ENCODE data around the gene ARL3.

ARL3 gene

DNA sequence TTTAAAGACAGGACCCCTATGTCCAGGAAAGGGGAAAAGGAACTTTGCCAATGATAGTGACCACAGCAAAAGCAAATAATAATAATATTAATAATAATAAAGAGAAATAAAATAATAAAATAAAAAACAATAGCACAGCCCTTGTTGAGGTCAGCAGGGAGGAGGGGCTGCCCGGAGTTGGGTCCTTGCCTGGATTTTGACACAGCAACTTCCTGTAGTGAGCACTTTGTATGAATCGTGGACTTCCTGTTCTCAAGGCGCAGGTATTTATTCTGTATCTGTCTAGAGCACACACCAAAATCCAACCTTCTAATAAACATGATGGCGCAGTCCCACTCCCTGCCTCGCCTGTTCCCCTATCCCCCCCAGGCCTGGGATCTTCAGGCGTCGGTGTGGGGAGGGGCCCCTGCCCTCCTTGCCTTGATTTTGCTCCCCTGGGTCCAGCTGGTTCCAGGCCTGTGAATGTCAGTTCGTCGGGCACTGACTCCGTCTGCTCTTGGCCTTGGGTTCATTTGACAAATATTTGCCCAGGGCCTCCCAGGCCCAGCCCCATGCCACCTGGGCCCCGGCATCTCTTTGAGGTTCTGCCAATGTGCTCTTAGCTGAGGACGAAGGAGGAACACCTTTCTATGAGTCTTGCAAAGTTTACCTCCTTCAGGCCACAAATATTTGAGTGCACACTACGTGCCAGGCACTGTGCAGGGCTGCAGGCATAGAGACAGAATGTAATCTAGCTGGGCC is 56.0 kb downstream of the ARL3 start:
- Histone ChIP-seq H3K9me3 (ENCODE audit: control insufficient read depth, insufficient read depth, low read length) (no peaks in the 10 kb centered on the region), H3K4me1 (ENCODE audit: control insufficient read depth, low read length) (peaks cover 49% of the 10 kb centered on the region), H3K4me3 (ENCODE audit: low read length) (no peak overlapping the region), H3F3A (ENCODE audit: control insufficient read depth, insufficient read depth) (peaks cover 8% of the 10 kb centered on the region), H3K36me3 (ENCODE audit: control insufficient read depth, low read length) (peaks cover 54% of the 10 kb centered on the region), H3K4me2 (ENCODE audit: low read length) (no peak overlapping the region), H3K9me2 (replicated peaks; ENCODE audit: control insufficient read depth, low read length) (no peaks in the 10 kb centered on the region), H3K27me3 (ENCODE audit: control insufficient read depth, low read length) (no peaks in the 10 kb centered on the region), H3K79me2 (ENCODE audit: control insufficient read depth, low read length) (peaks cover 18% of the 10 kb centered on the region), H3K27ac (ENCODE audit: low read depth, low read length) (no peak overlapping the region), H4K20me1 (ENCODE audit: control insufficient read depth, insufficient read depth, low read depth, low read length) (peaks cover 3% of the 10 kb centered on the region)
- TF ChIP-seq EZH2phosphoT487 (IDR thresholded peaks at IDR 0.05; ENCODE audit: borderline replicate concordance, low read length), result no peak
- TF ChIP-seq, protein P1, sequence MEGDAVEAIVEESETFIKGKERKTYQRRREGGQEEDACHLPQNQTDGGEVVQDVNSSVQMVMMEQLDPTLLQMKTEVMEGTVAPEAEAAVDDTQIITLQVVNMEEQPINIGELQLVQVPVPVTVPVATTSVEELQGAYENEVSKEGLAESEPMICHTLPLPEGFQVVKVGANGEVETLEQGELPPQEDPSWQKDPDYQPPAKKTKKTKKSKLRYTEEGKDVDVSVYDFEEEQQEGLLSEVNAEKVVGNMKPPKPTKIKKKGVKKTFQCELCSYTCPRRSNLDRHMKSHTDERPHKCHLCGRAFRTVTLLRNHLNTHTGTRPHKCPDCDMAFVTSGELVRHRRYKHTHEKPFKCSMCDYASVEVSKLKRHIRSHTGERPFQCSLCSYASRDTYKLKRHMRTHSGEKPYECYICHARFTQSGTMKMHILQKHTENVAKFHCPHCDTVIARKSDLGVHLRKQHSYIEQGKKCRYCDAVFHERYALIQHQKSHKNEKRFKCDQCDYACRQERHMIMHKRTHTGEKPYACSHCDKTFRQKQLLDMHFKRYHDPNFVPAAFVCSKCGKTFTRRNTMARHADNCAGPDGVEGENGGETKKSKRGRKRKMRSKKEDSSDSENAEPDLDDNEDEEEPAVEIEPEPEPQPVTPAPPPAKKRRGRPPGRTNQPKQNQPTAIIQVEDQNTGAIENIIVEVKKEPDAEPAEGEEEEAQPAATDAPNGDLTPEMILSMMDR (IDR thresholded peaks at IDR 0.05; ENCODE audit: low read depth, low read length, poor library complexity, severe bottlenecking), result no peak

DNA sequence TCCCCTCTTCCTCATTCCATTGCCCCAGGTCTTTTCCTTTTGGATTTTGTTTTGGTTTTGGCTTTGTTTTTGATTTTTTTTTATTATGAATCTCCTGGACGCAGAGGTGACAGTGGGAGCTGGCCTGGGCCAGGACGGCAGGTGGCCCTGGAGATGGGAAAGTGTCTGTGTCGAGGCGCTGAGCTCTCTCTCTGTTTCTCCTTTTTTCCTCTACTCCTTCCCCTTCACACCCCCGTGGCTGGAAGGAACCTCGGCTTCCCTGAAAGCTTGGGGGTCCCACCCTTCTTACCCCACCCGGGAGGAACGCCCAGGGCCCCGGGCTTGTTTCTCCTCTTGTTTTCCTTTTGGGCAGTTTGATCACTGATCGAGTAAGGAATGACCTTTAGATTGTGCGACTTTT is 56.7 kb downstream of the ARL3 start:
- Histone ChIP-seq H3K36me3 (ENCODE audit: control insufficient read depth, low read length) (peaks cover 61% of the 10 kb centered on the region), H3K27me3 (ENCODE audit: control insufficient read depth, low read length) (no peaks in the 10 kb centered on the region), H3K4me2 (ENCODE audit: low read length) (no peak overlapping the region), H3K4me1 (ENCODE audit: control insufficient read depth, low read length) (peaks cover 57% of the 10 kb centered on the region), H4K20me1 (ENCODE audit: control insufficient read depth, insufficient read depth, low read depth, low read length) (peaks cover 6% of the 10 kb centered on the region), H3K4me3 (ENCODE audit: low read length) (no peak overlapping the region), H3K9me2 (replicated peaks; ENCODE audit: control insufficient read depth, low read length) (no peaks in the 10 kb centered on the region), H3K27ac (ENCODE audit: low read depth, low read length) (no peak overlapping the region), H3K79me2 (ENCODE audit: control insufficient read depth, low read length) (peaks cover 25% of the 10 kb centered on the region), H3F3A (ENCODE audit: control insufficient read depth, insufficient read depth) (peaks cover 15% of the 10 kb centered on the region), H3K9me3 (ENCODE audit: control insufficient read depth, insufficient read depth, low read length) (no peaks in the 10 kb centered on the region)
- TF ChIP-seq EZH2phosphoT487 (IDR thresholded peaks at IDR 0.05; ENCODE audit: borderline replicate concordance, low read length), result no peak
- TF ChIP-seq, protein P1 (IDR thresholded peaks at IDR 0.05; ENCODE audit: low read depth, low read length, poor library complexity, severe bottlenecking), result no peak

DNA sequence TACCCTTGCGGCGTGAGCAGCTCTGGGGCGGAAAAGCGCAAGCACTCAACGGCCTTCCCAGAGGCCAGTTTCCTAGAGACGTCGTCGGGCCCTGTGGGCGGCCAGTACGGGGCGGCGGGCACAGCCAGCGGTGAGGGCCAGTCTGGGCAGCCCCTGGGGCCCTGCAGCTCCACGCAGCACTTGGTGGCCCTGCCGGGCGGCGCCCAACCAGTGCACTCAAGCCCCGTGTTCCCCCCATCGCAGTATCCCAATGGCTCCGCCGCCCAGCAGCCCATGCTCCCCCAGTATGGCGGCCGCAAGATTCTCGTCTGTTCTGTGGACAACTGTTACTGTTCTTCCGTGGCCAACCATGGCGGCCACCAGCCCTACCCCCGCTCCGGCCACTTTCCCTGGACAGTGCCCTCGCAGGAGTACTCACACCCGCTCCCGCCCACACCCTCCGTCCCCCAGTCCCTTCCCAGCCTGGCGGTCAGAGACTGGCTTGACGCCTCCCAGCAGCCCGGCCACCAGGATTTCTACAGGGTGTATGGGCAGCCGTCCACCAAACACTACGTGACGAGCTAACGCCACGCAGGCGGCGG is 57.3 kb downstream of the ARL3 start:
- no peaks in the 10 kb centered on the region for H3K9me2 ChIP-seq (replicated peaks; ENCODE audit: control insufficient read depth, low read length)
- no peaks in the 10 kb centered on the region for H3K9me3 ChIP-seq (ENCODE audit: control insufficient read depth, insufficient read depth, low read length)
- H4K20me1 ChIP-seq (ENCODE audit: control insufficient read depth, insufficient read depth, low read depth, low read length), result peaks cover 9% of the 10 kb centered on the region
- H3K36me3 ChIP-seq (ENCODE audit: control insufficient read depth, low read length), result peaks cover 65% of the 10 kb centered on the region
- H3K4me1 ChIP-seq (ENCODE audit: control insufficient read depth, low read length), result peaks cover 60% of the 10 kb centered on the region
- no peak overlapping the region for H3K4me3 ChIP-seq (ENCODE audit: low read length)
- peaks cover 20% of the 10 kb centered on the region for H3F3A ChIP-seq (ENCODE audit: control insufficient read depth, insufficient read depth)
- H3K4me2 ChIP-seq (ENCODE audit: low read length), result no peak overlapping the region
- peaks cover 30% of the 10 kb centered on the region for H3K79me2 ChIP-seq (ENCODE audit: control insufficient read depth, low read length)
- no peaks in the 10 kb centered on the region for H3K27me3 ChIP-seq (ENCODE audit: control insufficient read depth, low read length)
- H3K27ac ChIP-seq (ENCODE audit: low read depth, low read length), result no peak overlapping the region
- TF ChIP-seq, protein P1 (IDR thresholded peaks at IDR 0.05; ENCODE audit: low read depth, low read length, poor library complexity, severe bottlenecking), result no peak
- no peak for TF ChIP-seq EZH2phosphoT487 (IDR thresholded peaks at IDR 0.05; ENCODE audit: borderline replicate concordance, low read length)
